SIG-M5 (cell line): ENCODE data around the gene PGR.

Experiments used
- DNase-seq: peaks from one replicate; lab custom pipeline; 2025; lab: John Stamatoyannopoulos, UW

Gene PGR

DNA sequence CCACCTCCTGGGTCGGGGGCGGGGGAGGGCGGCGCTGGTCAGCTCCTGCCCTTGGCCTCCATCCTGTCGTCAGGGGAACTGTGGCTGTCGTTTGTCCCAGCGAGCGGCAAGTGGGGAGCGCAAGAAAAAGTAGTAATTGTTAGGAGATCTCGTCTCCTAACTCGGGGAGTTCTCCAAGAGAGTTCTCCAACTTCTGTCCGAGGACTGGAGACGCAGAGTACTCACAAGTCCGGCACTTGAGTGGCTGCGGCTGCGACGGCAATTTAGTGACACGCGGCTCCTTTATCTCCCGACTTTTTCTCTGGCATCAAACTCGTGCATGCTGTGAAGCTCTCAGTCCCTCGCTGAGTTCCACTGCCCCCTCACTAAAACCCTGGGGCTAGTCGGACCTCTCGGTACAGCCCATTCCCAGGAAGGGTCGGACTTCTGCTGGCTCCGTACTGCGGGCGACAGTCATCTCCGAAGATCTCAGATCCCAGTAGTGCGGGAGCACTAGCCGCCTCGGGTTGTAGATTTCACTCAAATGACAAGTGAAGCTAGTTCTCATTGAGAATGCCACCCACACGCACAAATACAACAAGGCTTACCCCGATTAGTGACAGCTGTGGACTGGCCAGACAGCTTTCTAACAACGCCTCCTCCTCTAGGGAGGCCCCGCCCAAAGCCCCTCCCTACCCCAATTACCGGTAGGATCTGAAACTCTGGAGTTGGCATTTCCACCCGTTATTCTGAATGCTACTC is at the start of gene PGR:
Gene PGR (minus strand): TSS at position 611 of the 741 bp plus-strand sequence. CDS start 743 bp downstream, outside the sequence.
- no peak for DNase-seq

DNA sequence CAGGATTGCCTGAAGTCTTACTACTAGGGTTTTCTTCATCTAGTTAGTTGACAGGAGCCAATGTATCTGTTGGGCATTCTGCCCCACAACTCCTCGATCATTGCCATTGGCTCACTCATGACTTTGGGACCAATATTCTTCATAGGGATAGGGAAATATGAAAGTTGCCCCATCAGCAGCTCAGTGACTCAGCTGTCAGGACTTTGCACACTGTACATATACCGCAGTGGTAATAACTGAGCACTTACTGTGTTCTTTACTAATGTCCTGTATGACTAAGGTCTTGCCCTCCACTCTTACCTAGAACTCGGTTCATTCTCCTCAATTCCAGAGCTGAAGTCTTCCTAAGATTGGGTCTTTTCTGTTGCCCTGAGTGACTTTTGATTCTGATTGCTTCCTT is 46.8 kb upstream of the PGR start:
- DNase-seq, result no peak

DNA sequence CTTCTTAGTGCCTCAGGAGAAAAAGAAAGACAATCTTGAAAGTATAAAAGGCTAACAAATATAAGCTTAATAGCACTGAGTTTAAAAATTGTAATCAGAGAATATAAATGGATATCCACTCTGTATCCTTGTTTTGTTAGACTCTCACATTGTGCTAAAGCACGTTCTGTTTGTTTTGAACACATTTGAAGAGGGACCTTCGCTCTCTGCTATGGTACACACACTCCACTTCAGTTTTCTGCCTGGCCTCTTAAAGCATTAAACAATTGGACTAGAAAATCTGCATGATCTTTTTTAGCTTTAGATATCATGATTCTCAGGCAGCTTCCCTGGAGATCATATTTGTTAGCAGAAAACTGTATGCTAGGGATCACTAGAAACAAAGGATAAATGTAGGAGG is 40.3 kb upstream of the PGR start:
- DNase-seq, result no peak

DNA sequence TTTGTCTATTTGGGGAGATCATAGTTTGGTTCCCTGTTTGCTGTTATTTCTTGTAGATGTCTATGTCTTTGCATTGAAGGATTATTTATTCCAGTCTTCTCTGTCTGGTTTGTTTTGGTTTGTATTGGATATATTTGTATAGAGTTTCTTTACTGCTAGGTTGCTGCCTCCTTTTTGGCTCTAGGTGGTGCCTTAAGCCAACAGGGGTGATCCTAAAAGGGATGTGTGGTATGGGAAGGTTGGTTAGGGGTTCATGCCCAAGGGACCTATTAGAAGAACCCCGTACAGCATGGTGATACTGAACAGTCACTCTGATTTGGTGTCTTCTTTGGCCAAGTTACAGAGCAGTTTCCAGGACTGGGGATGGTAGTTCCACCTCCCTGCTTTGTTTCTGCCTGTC is 36.4 kb upstream of the PGR start:
- no peak for DNase-seq

DNA sequence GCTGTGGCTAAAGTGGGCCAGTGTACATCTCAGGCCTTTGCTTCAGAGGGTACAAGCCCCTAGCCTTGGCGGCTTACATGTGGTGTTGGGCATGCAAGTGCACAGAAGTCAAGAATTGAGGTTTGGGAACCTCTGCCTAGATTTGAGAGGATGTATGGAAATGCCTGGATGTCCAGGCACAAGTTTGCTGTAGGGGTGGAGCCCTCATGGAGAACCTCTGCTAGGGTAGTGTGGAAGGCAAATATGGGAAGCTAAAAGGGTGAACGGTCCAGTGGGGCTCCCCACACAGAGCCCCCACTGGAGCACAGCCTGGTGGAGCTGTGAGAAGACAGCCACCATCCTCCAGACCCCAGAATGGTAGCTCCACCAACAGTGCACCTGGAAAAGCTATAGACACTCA is 28.5 kb upstream of the PGR start:
- DNase-seq, result no peak

DNA sequence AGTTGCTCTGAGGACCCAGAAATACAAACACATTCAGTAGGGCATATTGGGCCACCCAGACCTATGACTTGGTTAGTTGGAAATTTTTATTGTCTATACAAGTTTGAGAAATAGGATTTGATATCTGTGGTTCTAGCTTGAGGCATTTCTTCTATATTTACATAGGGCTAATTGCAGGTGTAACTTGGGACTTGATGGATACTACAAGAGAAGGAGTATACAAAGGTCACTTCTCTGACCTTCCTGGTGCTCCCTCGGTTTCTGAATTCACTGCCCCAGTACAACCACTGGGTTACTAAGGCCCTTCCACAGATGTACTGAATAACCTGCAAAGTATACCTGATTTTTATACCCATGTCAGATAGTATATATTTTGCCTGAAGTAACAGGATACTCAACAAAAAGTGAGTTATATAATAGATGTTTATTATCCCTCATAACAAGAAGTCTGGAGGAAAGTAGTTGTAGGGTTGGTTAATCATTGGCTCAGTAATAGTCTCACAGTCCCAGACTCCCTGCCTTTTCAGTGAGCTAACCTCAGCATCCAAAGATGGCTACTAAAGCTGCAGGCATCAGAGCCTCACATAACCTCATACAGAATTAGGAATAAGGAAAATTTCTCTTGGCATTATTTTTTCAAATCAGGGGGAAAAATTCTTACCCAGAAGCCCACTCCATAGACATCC is 8.8 kb upstream of the PGR start:
- no peak for DNase-seq

DNA sequence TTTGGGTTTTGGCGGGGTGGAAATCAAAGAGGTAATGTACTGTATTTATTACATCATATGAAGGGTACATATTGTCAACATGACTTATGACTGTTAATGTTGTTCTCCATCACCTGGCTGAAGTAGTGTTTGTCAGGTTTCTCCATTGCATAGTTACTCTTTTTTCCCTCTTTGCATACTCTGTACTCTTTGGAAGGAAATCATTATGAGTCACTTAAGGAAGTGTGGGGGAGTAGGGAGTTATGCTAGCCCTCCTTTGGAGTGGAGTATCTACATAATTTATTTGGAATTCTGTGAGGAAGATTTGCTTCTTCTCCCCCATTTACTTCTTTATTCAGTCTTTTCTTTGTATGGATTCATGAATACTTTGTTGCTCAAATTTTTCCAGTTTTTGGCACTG is 3.6 kb upstream of the PGR start:
- DNase-seq, result no peak

DNA sequence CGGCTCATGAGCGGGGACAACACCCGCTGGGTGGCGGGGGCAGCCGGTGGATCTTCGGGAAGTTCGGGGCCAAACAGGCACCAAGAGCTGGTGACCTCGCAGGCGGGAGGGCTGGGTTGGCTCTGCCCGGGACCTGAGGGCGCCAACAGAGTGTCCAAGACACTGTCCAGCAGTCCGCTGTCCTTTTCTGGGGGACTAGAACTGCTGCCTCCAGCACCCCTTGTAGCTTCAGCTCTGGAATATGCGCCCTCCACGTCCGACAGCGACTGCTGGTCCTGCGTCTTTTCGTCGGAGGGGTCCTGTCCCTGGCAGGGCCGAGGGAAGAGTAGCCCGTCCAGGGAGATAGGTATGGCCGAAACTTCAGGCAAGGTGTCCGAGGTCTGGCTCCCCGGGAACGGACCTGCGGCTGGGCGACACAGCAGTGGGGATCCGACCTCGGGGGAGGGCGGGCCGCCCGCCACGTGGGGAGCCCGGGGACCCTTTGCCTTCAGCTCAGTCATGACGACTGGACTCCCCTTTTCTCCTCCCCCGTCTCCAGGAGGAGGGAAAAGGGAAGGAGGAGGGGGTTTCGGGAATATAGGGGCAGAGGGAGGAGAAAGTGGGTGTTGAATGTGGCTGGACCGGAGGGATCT is 926 bp downstream of the PGR start:
- no peak for DNase-seq

DNA sequence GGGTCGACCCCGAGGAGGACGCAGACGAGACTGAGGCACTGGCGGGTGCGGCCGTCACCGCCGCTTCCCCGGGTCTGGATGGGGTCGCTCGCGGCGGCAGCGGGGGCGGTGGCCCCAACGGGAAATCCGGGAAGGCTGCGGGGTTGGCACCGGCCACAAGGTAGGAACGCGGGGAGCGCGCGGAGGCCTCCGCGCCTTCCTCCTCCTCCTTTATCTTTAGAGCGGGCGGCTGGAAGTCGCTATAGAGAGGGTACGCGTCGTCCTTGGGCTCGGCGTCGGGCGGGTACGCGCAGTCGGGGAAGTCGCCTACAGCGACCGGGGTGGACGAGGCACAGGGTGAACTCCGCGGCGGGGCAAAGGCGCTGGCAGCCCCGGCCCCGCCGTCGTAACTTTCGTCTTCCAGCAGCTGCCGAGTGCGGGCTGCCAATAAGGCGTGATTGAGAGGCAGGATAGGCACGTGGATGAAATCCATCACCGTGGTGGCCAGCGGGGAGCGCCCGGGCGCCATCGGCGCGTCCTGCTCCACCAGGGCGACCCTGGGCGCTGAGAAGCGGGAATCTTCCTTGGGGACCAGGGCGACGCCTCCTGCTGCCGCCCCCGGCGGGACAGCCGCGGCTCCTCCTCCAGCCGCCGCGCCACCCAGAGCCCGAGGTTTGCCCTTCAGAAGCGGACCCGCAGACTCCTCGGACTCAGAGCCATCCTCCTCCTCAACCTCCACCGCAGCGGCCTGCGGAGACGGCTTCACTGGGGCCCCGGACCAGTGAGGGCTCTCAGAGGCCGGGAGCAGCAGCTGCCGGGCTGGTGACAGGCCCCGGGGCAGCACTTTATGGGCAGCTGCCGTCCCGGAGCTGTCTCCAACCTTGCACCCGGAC is 1.7 kb downstream of the PGR start:
- DNase-seq, result no peak

DNA sequence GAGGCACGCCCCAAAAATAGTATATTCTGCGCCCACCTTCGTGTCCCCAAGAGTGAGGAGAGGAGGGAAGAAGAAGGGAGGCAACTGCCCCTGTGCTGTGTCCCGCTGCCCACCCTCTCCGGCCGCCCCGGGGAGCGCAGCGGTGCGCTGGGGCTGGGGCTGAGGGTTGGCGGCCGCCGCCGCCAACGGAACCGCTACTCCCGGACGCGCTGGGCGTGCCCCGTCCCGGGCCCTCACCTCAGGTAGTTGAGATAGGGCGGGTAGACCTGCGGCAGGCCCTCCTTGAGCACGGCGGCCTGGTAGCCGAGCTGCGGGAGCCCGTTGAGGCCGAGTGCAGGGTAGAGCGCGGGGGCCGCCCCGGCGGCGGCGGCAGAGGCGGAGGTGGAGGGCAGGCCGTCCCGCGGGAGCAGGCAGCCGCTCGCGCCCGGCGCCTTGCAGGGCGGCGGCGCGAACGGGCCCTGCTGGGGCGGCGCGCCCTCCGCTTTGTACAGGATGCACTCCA is 2.4 kb downstream of the PGR start:
- no peak for DNase-seq

DNA sequence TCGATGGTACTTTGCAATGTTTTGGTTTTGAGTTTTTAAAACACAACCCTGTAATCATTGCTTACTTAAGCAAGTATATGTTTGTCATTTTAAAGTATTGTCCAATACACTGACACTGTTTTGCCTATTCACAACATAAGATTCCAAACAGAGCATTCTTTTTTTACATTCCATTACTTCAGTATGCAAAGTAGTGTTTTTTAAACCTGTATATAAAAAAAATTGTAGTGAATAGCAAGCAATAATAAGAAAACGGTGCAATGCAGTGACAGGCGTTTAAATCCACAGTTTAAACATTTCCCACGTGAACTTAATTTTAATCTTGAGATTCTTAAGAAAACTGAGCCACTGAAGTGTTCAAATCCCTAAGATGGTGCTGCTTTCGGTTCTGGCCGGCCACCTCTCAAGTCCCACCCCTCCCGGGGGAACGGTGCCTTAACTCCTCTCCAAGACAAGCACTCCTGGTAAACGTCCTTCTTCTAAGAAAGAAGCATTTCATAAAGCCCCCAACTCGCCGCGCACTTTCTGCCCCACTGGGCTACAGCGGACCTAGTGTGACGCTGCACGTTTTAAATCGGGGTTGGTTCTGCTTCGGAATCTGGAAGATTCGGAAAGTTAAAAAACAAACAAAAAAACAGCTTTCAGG is 2.9 kb downstream of the PGR start:
- DNase-seq, result no peak

DNA sequence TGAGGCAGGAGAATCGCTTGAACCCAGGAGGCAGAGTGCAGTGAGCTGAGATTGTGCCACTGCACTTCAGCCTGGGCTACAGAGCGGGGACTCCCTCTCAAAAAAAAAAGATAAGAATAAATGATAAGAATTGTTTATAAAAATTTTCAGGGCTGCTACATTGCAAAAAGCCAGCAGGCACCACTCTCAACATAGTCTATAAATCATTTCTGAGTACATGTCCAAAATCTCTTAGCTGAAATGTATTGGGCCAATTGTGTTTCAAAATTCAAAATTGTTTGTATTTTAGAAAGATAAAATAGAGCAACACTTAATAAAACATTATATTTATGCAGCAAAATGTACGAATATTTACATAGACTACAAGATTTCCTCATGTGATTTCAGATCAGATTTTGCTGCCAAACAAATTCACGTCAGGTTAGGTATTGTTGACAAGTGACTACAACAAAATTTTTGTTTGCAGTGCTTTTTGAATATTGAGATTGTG is 13.9 kb downstream of the PGR start:
- no peak for DNase-seq

DNA sequence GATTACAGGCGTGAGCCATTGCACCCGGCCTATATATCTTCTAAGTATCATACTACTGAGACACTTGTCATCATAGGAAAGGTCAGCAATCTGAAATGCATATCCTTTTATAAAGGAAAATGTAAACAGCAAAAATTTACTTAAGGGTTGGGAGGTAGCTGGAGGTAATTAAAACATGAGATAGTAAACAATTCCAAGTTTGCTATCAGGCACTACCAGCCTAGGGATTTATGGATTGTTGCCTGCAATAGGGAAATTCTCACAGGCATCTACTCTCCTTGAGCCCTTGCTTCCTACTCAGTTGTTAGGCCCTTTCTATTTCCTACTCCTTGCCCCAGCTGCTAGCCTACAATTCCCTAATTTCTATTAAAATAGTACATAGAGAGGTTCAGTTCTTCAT is 16.1 kb downstream of the PGR start:
- no peak for DNase-seq

DNA sequence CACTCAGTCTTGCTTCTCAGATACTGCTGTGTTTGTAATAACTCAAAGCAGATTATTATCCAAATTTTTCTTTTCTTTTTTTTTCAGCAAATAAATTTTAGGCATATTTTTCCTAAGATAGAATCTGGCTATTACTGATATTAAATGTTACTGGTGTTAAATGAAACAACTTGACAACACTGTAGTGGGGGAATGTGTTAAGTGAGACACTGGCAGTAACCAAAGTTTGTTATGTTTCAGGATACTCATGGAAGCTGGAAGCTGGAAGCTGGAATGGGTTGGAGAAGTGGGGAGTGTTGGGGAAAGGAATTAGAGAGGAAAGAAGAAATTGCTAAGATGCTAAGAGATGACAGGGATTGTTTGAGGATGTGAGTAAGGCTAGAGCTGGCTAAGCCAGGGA is 24.9 kb downstream of the PGR start:
- no peak for DNase-seq

DNA sequence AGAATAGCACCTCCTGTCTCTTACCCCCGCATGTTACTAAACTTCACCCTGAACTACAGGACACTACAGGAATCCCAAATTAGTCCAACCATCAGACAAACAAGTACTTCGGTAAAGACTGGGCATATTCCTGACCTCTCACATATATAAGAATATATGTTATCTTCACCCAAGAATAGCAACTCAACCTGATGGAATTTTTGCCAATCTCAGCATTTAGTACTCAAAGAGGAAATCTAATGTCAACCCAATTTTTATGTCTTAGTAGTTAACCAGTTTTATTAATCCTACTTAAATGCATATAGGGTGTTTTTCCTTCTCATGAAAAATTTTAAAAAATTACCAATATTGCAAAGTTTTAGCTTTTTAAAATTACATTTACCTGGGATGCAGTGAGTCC is 26.2 kb downstream of the PGR start:
- DNase-seq, result no peak

DNA sequence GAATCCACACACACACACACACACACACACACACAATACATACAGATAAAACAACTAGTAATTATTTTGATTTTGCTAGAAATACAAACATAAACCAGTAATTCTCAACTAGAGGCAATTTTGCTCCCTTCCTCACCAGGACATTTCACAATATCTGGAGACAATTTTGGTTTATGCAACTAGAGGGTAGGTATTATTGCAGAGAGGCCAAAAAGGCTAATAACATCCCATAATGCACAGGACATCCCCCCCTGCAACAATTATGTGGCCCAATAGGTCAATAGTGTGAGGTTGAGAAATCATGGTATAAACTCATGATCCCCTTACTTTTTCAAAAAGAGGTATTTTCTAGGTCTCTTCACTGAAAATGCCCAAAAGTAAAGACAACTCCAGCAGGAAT is 29.0 kb downstream of the PGR start:
- no peak for DNase-seq

DNA sequence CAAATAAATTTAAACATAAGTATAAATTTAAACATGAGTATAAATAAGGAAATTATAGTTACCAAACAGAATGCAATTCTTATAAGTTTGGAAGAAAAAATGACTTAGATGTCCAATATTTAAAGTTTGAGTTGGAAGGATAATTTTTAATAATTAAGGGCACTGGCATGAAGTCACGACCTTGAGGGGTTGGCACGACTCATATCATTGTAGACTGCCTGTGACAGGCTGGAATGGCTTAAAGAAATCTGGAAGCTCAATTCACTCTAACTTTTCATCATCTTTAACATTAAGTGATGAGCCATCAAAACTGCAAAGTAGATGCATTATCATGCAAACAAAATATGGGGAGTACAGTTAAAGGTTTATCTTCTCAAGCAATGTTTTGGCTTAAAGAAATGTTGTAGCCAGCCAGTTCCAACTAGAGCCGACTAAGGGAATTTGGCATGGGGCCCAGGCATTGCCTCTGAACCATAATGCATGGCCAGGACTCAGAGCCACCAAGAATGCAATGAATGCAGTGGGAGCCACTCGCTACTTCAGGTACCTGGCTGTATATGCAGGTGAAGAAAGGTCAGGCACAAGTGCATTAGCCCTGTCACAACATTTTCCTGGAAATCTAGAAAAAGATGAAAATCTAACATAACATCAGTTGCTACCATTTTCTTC is 33.4 kb downstream of the PGR start:
- DNase-seq, result no peak

DNA sequence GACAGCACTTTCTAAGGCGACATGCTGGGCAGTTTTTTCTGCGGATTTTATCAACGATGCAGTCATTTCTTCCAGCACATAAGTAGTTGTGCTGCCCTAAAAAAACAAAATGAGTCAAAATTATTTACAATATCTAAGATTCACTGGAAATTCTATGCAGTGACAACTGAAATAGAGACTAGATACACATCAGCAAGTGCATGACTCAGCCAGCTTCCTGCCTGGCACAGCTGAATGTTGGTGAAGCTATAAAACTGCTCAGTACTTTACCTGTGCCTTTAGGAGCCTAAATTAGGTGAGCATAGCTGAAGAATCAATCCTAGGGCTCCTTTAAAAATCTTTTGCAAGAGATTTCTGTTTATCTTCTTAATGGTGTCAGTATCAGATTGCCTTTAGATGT is 37.8 kb downstream of the PGR start:
- DNase-seq, result no peak

DNA sequence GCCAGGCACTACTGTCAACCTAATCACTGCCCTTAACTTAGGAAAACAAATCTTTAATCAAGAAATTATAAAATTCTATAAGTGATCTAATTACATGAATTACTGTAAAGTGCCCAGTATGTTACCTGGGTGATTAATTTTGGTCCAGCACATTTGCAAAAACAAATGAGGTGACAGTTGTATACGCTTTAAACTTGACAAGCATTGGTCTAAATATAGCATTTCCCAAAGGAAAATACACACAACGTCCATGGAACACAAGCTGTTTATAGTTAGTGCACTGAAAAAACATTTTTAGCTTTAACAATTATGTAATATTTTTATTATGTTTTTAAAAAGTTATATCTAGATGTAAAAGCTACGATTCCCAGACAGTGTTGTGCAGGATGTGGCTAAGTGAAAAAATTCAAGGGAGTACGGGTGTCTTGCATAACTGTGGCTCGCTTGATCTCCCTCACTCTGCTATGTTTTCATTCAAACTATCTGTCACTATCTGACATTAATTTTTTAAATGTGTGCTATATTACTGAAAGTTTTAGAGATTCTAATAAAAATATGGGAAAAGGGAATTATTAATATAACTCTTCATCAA is 38.8 kb downstream of the PGR start:
- no peak for DNase-seq

DNA sequence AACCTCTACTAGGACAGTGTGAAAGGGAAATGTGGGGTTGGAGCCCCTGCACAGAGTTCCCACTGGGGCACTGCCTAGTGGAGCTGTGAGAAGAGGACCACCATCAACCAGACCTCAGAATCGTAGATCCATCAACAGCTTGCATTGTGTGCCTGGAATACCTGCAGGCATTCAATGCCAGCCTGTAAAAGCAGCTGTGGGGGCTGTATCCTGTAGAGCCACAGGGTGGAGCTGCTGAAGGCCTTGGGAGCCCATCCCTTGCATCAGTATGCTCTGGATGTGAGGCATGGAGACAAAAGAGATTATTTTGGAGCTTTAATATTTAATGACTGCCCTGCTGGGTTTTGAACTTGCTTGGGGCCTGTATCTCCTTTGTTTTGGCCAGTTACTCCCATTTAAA is 46.3 kb downstream of the PGR start:
- DNase-seq, result no peak

DNA sequence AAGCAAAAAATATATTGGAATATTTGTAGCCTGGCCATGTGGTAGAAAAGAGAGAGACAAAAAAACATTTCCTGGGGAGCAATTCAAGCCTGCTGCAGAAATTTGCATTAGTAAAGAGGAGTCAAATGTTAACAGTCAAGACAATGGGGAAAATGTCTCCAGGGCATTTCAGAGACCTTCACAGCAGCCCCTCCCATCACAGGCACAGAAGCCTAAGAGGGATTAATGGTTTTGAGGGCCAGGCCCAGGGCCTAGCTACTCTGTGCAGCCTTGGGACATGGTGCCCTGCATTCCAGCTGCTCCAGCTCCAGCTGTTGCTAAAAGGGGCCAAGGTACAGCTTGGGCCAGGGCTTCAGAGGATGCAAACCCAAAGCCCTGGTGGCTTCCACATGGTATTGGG is 46.8 kb downstream of the PGR start:
- DNase-seq, result no peak
